ENCODE results near the gene METTL1.

Gene METTL1

DNA sequence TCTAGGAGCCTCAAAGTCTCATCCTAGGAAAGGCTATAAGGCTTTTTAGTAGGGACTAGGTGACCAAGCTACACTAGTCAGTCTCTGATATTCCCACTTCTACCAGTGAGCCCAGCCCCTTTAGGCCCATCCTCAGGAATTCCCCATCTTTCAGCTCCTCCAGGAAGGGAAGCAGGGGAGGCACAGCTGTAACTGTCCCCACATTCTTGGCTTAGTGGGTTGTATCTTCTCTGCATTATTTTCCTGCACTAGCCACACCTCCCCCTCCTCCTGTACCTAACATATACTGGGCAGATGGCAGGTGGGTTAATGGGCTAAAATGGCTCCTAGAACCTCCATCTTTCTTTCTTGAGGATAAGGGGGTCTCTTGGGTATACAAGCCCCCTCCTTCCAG is 4.6 kb downstream of the METTL1 start:
- DNase-seq (ENCODE audit: low spot score) = no peak

DNA sequence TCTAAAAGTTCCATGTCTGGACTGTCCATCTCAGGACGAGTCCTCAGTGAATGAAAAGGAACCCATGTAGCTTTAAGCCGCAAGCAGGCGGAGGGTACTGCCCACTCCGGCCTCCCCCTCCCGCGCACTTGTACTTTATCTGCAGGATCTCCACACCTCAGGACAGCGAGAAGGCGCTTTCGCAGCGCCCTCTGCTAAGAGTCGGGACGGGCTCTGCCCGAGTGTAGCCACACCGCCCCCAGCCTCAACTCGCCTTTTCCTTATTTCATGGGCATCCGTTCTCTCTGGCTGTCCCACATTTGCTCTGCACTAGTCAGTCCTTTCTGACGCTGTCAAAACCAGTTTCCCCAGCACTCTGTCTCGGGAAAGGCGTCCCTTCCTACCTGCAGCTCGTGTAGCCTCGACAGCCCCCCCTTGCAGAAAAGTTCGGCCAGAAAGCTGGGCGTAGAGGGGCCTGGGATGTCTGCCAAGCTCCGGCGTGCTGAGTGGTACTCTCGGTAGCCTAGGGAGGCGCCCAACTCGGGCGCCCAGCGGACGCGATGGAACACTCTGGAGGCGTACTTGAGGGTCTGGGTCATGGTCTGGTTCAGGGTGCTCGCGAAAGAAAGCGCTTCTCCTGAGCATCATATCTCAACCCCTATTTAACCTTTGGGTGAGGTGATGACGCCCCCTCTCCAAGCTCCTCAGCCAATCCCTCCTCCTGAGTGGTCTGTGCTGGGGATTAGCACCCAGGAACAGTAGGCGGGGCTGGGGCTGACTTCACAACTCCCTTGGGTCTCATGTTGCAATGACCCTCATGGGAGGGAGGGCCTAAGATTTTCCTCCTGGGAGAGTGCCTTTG is 5.2 kb downstream of the METTL1 start, which contains the start of gene CYP27B1:
Gene CYP27B1 (minus strand): TSS at position 615 of the 841 bp plus-strand sequence. CDS start 37 bp downstream, at position 578.
- no peak for DNase-seq (ENCODE audit: low spot score)

DNA sequence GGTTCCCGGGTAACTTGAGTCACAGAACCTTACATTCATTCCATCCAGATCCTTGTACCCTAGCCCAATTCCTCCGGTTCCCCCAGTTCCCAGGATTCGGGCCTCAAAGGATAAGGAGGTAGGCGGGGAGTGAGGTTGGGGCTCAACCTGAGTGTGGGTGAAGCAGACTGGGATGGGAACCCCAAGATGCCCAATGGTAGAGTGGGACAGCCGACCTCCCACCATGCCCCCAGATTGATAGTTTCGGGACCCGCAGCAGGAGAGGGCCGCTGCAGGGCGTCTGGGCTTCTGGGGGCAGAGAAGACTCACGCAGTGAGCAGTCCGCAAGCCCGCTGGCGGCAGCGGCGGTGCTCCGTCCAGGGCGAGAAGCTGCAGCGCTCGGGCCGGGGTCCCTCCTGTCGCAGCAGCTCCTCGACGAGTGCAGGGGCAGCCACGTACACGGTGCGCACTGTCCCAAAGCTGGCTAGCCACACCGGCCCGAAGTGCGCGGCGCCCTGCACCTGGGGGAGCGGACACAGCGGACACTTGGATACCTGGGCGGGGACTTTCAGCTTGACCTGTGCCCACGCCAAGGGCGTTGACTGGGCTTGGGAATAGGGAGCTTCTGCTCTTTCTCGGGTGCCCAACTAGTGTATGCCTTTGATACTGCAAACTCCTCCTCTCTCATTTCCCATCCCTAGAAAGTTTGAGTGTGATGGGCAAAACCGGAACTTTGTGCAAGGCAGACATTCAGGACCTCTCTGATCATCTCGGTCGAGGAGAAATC is 6.0 kb downstream of the METTL1 start:
- DNase-seq (ENCODE audit: low spot score) = no peak

DNA sequence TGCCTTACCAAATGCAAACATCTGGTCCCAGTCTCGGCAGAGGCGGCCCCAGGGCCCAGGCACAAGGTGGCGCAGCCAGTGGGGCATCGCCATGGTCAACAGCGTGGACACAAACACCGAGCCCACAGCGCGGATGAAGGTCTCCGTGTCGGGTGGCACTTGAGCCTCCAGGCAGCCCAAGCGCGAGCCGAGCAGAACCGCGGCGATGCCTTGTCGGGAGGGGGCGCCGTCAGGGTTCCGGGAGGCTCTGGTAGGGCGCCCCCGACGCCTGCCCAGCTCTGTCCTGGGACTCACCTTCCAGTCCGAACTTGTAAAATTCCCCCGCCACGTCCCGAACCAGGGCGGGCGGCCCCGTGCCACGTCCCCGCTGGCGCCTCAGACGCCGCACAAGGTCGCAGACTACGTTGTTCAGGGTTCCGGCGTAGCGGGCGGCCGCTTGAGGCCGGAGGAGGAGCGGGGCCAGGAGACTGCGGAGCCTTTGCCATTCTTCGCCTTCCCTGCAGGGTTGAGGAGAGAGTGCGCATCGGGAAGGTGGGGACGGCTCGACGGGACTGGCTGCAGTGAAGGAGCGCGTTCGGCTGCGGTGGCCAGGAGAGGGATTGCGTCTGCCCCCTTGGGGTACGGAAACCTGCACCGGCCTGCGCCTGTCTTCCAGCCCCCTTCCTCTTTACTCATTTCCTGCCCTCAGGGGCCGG is 6.8 kb downstream of the METTL1 start:
- DNase-seq (ENCODE audit: low spot score) = no peak

DNA sequence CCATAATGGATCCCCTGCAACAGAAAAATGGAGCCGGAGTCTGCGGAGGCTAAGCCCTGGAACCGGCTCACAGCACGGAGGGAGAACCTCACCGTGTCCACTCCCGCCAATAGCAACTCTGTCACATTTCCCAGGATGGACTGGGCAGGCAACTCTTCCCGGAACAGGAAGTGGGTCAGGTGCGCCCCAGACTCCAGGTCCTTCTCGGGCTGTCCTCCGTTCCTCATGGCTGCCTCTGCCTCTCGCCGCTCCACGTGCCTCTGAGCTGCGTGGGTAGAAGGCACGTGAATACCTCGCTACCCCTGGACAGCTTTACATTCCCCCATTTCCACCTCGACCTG is 7.3 kb downstream of the METTL1 start:
- no peak for DNase-seq (ENCODE audit: low spot score)

DNA sequence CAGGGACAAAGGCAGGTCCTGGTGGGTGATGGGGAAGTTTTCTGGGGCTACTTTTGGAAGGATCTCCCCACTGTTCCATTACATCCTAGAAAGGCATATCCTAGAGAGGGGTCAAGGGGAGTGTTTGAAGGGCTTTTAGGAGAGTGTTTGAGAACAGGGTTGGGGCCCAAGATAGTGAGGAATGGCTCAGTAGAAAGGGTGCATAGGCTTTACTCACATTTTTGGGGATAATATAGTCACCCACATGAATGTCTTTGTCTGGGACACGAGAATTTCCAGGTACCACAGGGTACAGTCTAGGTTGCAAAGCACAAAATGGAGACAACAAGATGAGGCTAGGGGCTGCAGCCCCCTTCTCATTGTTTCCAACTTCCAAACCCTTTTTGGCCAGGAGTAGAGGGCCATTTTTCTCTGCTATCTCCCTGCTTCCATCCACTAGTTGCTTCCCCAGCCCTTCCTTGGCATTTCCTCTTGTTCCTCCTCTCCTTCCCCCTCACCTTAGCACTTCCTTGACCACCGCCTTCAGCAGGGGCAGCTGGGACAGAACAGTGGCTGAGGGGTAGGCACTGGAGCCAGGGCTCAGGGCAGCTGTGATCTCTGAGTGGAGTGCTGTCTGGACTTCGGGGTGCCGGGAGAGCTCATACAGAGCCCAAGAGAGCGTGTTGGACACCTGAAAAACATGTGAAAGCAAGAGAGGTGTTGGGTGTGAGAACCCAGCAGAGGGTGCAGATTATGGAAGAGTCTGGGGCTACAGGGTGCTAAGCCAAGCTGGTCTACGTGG is 7.8 kb downstream of the METTL1 start:
- no peak for DNase-seq (ENCODE audit: low spot score)

DNA sequence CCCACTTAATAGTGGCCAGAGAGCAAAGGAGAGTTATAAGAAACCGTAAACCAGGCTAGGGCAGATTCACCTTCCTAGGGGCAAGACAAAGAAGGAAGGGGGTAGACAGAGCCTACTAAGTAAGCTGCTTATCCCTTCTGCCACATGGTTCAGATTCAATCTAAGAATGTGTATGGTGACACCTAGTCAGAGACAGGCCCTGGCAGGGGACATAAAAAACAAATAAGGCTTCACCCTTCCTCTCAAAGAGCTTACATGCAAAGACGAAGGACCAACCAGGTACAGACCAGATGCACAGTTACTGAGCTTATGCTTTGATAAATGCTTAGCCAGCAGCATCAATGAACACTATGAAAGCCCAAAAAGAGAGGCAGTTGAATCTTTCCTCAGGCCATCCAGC is 9.4 kb downstream of the METTL1 start:
- DNase-seq (ENCODE audit: low spot score) = no peak

DNA sequence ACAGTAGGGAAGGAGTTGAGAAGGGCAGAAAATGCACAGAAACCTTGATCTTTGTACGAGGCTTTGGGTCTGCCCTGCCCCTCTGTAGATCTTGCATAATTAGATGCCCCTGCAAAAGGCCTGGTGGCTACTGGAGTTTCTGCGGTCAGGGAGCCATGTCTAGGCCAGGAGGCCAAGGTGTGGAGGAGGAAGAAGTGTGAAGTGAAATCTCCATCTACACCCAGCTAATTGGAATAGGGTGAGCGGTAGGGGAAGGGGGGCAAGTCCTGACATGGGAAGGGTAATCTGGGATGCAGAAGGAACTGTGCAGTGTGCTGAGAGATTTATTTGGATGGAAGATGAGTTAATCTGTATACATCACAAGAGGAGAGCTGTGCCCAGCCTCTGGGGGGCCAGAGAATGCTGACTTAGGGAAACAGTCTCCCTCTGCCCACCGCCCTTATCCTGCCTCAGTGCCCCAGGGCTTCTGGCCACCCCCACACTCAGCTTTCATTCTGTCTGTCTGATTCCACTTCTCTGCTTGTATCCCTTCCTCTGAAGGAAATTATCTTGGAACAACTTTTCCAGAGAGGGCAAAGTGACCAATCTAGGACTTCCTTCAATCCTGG is 10.4 kb downstream of the METTL1 start:
- DNase-seq (ENCODE audit: low spot score) = no peak

DNA sequence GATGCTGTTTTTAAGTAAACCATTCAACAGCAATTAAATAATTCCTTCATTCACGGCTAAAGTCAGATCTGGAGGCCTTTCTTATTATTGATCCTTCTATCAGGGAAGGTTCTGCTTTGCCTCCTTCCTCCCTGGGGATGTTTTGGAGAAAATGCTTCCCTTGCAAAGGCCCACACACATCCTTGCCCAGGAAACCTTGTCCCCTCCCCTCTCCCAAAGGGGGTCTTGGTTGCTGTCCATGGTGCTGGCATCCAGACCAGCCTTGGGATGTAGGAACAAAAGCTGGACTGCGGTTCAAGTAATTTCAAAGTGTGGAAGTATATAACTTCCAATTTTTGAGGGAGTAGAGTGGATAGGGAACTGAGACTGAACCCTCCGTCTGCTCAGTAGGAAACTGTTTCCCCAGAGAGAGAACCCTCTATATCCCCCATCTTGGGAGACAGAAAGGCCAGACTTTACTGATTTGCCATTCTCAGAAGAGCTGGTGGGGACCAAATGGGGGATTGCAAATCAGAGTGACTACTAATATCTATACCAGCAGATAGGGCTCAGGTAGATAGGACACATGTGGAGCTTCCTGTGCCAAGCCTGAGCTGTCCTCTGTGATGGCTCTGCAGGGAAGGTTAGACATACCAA is 11.4 kb downstream of the METTL1 start:
- DNase-seq (ENCODE audit: low spot score) = no peak

DNA sequence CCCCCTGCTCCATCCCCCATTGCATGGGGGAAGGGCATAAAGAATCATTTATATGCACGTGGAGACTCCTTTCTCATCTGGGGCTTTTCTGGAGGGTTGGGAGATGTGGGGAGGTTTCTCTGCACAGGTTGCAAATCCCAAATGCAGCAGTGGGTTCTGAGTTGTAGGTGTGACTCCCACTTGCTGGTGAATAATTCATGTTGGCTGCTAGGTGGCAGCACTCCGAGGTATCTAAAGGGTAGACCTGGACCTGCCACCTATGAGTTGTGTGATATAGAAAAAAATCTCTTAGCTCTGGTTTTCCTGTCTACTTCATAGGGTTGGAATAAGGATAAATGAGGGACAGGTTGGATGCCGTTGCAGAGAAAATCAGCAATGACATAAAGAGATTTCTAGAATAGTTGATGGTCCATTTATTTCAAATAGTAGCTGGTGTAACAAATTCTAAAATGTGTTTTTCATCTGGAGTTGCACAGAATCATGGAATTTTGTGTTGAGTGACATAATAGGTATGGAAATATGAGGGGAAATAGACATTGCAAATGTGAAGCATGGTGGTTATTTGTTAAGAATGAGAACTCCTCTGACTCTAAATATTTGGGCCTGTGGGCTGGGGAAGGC is 12.4 kb downstream of the METTL1 start:
- peak; percentile 68 for DNase-seq (ENCODE audit: low spot score)

DNA sequence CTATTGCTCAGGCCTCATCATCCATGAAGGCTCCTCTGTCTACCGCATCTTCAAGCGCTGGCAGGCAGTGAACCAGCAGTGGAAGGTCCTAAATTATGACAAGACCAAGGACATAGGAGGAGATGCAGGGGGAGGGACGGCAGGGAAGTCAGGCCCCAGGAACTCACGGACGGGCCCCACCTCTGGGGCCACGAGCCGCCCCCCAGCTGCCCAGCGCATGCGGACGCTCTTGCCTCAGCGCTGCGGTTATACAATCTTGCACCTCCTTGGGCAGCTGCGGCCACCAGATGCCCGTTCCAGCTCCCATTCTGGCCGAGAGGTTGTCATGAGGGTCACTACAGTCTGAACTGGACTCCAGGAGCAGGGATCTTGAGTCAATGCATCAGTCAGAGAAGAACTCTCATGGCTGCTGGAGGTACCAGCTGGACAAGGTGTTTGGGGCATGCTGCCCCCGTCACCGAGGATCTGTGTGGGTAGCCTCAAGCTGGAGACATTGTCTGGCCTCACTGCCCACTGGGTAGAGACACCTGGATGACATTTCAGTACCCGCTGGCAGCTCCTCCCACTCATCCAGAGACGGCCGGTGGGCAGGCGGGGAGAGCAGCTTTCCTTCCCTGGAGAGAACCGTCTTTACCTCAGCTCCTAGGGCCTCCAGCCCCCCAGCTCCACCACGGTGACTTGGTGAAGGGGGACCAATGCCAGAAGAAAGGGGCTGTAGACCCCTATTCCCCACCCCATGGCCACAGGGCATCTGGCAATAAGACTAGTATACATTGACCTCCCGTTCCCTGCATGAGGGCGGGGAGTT is 13.1 kb downstream of the METTL1 start:
- DNase-seq (ENCODE audit: low spot score) = no peak

DNA sequence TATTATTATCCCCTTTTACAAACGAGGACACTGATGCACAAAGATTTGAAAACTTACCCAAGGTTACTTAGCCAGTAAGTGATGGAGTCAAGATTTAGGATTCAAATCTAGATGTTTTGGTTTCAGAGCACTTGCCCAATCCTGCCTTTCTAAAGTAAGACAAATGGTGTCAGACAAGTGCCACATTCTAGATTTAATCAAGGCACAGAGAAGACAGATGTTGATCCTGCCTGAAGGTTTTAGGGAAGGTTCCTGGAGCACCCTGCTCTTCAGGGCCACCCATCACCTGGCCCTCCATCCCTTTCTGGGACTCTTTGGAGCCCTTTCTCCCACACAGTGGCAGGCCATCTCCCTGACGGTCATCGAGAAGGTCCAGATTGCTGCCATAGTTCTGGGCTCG is 14.1 kb downstream of the METTL1 start:
- no peak for DNase-seq (ENCODE audit: low spot score)

DNA sequence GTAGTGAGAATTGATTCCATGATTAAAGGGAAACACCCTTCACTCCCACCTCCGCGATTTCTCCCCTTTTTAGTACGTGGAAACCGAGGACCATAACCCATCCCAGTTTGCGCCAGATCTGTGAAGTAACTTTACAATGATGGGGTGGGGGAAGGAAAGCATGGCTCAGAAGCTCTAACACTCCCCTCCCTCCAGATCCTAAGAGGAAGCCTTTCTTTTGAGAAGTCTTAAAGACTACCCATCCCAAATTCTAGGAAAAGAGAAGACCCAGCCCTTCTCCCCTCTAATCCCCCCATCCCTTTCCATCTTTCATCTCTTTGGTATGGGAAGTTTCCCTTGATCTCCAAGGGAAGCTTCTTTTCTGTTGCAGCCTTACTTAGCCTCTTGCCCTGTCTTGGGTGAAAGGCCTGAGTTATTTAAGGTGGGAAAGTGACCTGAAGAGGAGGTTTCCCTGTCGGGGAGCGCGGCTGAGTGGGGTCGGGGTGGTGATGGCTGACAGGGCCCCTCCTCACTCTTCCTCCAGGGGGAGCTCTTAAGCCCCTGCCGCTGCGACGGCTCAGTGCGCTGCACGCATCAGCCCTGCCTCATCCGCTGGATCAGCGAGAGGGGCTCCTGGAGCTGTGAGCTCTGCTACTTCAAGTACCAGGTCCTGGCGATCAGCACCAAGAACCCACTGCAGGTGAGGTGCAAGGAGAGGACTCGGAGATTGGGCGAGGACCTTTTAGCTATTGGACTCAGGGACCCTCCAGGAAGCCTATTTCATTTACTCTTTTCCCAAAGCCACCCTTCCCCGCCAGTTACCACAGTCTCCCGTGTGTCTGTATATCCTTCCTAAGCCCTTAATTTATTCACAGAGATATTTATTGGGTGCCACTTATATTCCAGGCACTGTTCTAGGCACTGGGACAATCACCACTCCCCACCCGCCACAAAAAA is 15.2 kb downstream of the METTL1 start:
- DNase-seq (ENCODE audit: low spot score) = peak; percentile 82

DNA sequence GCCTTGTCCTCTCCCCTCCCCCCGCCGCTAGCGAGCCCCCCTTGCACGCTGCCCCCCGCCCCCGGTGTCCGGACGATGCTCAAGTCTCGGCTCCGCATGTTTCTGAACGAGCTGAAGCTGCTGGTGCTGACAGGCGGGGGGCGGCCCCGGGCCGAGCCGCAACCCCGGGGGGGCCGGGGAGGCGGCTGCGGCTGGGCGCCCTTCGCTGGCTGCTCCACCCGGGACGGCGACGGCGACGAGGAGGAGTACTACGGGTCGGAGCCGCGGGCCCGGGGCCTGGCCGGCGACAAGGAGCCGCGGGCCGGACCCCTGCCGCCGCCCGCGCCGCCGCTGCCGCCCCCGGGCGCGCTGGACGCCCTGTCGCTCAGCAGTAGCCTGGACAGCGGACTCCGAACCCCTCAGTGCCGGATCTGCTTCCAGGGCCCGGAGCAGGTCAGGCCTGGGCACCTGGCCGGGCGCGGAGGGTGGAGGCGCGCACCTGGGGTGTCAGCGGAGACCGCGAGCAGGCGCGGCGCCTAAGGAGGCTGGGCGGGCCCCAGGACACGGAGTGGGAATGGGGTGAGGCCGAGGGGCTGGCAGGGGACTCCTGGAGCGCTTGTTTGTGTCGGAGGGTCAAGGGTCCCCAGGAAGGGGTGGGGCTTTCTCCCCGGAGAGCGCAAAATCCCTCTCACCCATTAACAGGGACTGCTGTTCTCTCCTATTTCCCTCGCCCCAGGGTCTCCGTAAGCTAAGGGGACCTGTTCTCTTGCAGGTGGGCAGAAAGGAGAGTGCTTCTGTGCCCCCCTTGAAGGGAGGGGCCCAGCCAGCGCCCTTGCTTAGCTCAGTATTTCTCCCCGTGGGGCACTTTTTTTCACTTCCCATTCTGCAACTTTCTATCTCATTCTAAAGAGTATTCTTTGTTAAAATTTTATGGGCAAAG is 16.2 kb downstream of the METTL1 start:
- peak; percentile 57 for DNase-seq (ENCODE audit: low spot score)

DNA sequence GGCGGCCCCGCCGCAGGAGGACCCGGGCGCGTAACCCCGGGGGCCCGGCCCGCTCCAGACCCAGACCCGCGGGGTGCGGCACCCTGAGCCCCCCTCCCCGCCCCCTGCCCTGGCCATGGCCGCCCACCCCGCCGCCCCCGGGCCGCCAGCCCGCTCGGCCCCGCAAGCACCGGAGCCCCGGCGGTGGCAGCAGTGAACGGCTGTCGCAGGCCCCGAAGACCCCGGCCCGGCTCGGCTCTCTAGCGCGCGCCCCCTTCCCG is 16.8 kb downstream of the METTL1 start:
- no peak for DNase-seq (ENCODE audit: low spot score)

DNA sequence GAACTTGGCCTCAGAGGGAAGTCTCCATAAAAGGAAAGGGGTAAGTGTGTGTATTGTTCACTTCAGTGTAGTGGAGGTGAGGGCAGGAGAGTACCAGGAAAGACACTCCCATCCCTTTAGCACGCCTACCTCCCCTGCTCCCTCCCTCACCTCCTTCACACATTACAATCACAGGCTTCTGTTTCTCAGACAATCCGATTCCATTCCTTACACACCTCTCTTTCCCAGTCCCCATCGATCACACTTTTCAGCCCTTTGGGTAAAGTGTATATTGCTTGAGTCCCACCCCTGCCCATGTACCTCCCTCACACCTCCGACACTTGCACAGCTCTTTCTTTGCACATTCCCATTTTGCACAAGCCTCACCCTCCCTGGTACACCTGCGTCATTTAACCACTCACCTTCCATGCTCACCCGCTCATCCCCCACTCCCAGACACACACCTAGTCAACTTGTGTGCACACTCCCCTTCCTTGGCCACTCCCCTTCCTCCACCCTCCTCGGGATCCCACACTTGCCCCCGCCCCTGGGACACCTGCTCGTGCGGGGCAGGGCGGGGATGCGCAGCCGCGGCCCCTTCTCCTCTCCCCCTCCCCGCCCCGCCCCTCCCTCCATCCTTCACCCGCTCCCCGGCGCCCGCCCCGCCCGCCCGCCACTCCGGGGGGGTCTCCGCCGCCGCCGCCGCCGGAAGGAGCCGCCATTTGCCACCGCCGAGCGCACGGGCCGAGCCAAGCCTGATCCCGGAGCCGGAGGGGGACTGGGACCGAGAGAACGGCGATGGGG is 17.3 kb downstream of the METTL1 start, which contains the start of gene MARCHF9:
Gene MARCHF9 (plus strand): TSS at position 693 of the 783 bp plus-strand sequence. CDS start 426 bp downstream, outside the sequence.
- DNase-seq (ENCODE audit: low spot score) = peak; percentile 88
